Measurements from ENCODE around the gene CEP85L.

- TF ChIP-seq, protein P1, sequence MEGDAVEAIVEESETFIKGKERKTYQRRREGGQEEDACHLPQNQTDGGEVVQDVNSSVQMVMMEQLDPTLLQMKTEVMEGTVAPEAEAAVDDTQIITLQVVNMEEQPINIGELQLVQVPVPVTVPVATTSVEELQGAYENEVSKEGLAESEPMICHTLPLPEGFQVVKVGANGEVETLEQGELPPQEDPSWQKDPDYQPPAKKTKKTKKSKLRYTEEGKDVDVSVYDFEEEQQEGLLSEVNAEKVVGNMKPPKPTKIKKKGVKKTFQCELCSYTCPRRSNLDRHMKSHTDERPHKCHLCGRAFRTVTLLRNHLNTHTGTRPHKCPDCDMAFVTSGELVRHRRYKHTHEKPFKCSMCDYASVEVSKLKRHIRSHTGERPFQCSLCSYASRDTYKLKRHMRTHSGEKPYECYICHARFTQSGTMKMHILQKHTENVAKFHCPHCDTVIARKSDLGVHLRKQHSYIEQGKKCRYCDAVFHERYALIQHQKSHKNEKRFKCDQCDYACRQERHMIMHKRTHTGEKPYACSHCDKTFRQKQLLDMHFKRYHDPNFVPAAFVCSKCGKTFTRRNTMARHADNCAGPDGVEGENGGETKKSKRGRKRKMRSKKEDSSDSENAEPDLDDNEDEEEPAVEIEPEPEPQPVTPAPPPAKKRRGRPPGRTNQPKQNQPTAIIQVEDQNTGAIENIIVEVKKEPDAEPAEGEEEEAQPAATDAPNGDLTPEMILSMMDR (IDR thresholded peaks at IDR 0.05): no peak
- TF ChIP-seq ZFX (IDR thresholded peaks at IDR 0.05; ENCODE audit: borderline replicate concordance): no peak
Measured at GRCh38 chr6:118650582-118651281, 659 bp downstream of the CEP85L start.
